BJ (cell line): ENCODE measurements around the gene LCN12. TPM values are rescaled to one million over a fixed set of nuclear protein-coding genes. Genes with fewer than 3 reads are reported as not detected.

Source experiments
- CTCF ChIA-PET: fragments of 350-600 bp; formaldehyde crosslinking; extraction: SDS; loops from one replicate; lab custom pipeline; 2021; ENCODE audit warnings: antibody characterized with exemption, inconsistent platforms; lab: Yijun Ruan, JAX
- POLR2A ChIA-PET: fragments of 300-600 bp; sonication (Branson Sonifier 250); formaldehyde crosslinking; extraction: SDS; loops from one replicate; lab custom pipeline; 2021; ENCODE audit warnings: antibody characterized with exemption; lab: Charles Lee
- DNase-seq: peaks from one replicate; pipeline ENCODE4 v3.0.0-alpha.2; 2011; ENCODE audit warnings: low read depth
- H3K27me3 ChIP-seq: 2 replicates; pipeline ENCODE4 v1.6.0; 2011; ENCODE audit warnings: low read length; ENCODE audit not compliant: control insufficient read depth, insufficient read depth
- H3K36me3 ChIP-seq: 2 replicates; pipeline ENCODE4 v1.5.1; 2011; ENCODE audit warnings: low read length; ENCODE audit not compliant: control insufficient read depth, insufficient read depth
- H3K4me3 ChIP-seq: 2 replicates; pipeline ENCODE4 v1.5.1; 2011; ENCODE audit warnings: low read depth, mild to moderate bottlenecking, control low read depth, low read length
- polyA plus RNA-seq: library from polyadenylated mRNA; depleted of rRNA; stranded (reverse); fragments of >200 nt; gene quantifications from 2 replicates; pipeline ENCODE4 v1.2.3, GENCODE V29; 2011
- TF ChIP-seq, protein P1 (sequence below): IDR thresholded peaks from 2 replicates; pipeline ENCODE4 v1.5.1; 2011; ENCODE audit warnings: low read depth, mild to moderate bottlenecking, control low read depth, inconsistent platforms, low read length, moderate library complexity; ENCODE audit not compliant: insufficient read depth

The LCN12 gene
- polyA plus RNA-seq, 1 experiment, result 0.36 TPM

DNA sequence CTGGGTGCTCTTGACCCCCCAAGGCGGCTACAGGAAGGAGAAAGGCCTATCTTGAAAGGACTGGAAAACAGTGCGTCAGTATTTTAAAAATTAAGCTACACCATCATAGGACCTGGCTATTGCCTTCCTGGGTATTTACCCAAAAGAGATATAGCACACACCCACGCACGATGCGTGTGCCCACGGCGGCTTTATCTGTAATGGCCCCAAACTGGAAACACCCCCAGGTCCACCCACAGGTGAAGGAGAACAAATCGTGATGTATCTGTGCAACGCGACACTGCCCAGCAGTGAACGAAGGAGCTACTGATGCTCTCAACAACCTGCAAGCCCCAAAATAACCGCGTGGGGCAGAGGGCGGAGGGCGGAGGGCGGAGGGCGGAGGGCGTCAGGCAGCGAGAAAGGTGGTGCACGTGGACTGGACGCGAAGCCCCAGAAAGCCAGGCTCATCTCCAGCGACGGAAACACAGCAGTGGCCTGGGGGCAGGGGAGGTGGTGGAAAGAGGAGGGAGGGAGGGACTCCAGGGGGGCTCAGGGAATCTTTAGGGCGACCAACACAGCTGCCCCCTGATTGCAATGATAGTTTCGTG, 12.9 kb downstream of the LCN12 start:
- Histone ChIP-seq H3K36me3 (no peaks in the 10 kb centered on the region), H3K27me3 (no peaks in the 10 kb centered on the region; the same call in 1 of the 2 replicates), H3K4me3 (no peak overlapping the region)
- TF ChIP-seq, protein P1, sequence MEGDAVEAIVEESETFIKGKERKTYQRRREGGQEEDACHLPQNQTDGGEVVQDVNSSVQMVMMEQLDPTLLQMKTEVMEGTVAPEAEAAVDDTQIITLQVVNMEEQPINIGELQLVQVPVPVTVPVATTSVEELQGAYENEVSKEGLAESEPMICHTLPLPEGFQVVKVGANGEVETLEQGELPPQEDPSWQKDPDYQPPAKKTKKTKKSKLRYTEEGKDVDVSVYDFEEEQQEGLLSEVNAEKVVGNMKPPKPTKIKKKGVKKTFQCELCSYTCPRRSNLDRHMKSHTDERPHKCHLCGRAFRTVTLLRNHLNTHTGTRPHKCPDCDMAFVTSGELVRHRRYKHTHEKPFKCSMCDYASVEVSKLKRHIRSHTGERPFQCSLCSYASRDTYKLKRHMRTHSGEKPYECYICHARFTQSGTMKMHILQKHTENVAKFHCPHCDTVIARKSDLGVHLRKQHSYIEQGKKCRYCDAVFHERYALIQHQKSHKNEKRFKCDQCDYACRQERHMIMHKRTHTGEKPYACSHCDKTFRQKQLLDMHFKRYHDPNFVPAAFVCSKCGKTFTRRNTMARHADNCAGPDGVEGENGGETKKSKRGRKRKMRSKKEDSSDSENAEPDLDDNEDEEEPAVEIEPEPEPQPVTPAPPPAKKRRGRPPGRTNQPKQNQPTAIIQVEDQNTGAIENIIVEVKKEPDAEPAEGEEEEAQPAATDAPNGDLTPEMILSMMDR, result no peak
- ChIA-PET POLR2A (no interaction called here), CTCF (interaction anchor here (0.7 to 1.3 kb wide), 3 partner anchors 17 to 64 kb away, joined by 3 to 5 read pairs (median 4); no protein-coding TSS in a partner anchor)
- no peak for DNase-seq

DNA sequence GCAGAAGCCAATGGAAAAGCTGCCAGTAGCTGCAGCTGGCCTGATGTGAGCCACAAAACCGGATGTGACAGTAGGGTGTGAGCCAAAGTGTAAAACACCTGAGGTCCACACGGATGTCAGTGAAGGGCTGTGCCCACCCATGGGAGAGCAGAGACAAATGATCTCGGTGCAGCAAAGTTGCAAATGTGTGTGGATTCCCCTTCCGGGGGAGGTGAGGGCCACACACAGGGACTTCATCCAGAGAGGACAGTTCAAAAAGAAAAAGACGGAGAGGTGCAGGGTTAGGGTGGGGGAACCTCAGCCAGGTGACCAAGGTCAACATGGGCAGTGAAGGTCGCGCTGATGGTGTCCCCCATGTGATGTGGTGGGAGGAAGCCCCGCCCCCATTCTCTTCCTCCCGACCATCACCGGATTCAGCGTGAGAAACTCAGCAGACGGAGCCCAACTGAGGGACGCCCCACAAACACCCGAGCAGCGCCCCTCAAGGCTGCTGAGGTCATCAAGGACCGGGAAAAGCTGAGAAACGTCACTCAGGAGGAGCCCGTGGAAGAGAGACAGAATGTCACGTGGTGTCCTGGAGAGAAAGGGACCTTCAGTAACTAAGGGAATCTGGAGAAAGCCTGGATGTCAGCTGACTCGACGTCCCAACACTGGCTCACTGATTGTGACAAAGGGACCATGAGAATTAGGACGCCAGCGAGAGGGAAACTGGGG, 13.9 kb downstream of the LCN12 start:
- Histone ChIP-seq H3K4me3 (no peak overlapping the region), H3K27me3 (no peaks in the 10 kb centered on the region; the same call in 1 of the 2 replicates), H3K36me3 (no peaks in the 10 kb centered on the region)
- no peak for DNase-seq
- ChIA-PET POLR2A (interaction anchor here (0.6 kb wide), 1 partner anchor 118 kb away, joined by 4 read pairs; no protein-coding TSS in a partner anchor), CTCF (interaction anchor here (0.7 to 1.2 kb wide), 3 partner anchors 38 to 64 kb away, joined by 3 to 5 read pairs (median 3); no protein-coding TSS in a partner anchor)
- TF ChIP-seq, protein P1, result no peak

DNA sequence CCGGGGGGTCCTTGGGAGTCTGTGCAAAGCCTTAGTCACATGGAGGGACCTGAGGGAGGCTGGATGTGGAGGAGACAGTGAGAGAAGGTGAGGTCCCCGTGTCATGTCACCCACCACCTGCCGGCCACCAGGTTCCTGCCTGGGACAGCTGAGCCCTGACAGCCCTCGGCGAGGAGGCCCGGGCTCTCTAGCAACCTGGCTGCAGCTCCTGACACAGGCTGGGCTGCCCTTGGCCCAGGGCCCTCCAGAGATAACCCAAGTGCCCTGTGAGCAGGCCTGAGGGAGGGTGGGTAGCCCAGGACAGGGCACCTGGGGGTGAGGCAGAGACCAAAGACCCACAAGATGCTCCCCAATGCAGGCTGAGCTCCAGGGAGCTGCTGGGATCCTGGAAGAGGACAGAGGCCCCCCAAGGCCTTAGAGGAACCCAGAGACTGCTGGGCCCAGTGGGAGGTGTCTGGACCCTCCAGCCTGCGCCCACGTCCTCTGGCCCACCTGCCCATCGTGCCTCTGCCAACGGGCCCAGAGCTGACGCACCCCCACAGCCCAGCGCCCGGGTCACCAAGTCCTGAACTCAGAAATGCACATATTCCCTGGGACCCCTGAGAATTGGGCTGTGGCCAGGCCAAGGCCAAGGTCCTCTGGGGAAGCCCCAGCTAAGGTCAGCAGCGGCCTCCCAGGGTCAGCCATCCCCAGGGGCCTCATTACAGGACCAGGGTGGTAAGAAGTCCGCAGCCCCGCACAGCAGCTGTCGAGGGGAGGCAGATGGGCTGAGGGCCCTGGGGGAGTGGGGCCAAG, 16.5 kb downstream of the LCN12 start:
- DNase-seq, result no peak
- POLR2A ChIA-PET, result no interaction called here
- CTCF ChIA-PET, result interaction anchor here (0.7 to 1.8 kb wide), 3 partner anchors 21 to 67 kb away, joined by 3 to 6 read pairs (median 3); partner anchors contain the start of gene ABCA2
- H3K4me3 ChIP-seq, result no peak overlapping the region
- no peaks in the 10 kb centered on the region; the same call in 1 of the 2 replicates for H3K27me3 ChIP-seq
- no peaks in the 10 kb centered on the region for H3K36me3 ChIP-seq
- TF ChIP-seq, protein P1, result no peak

DNA sequence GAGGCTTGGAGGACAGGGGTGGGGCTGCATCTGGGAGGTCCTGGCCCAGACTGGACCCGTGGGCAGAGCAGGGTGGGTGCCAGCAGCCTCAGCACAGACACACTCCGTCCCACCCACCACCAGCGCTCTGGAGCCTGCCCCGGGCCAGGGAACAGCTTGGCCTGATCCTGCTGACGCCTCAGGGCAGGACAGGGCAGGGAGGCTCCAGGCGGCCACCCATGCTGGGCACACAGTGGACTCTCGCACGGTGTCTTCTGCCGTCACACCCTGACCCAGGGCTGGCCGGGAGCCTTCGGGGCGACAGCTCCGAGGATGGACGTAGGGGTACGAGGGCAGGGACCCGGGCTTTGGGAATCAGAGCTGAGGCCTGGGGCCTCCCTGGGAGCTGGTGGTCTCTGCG, 17.1 kb downstream of the LCN12 start:
- ChIA-PET POLR2A (no interaction called here), CTCF (interaction anchor here (0.7 to 1.8 kb wide), 3 partner anchors 21 to 66 kb away, joined by 3 to 6 read pairs (median 3); partner anchors contain the start of gene ABCA2)
- TF ChIP-seq, protein P1, result no peak
- no peak for DNase-seq
- Histone ChIP-seq H3K4me3 (no peak overlapping the region), H3K27me3 (no peaks in the 10 kb centered on the region; the same call in 1 of the 2 replicates), H3K36me3 (no peaks in the 10 kb centered on the region)
